ELF-1 (cell line): ENCODE results near the gene ADIPOR2.
A peak's percentile ranks its signal among the peaks of the same experiment; 100 is the strongest.

Experiments
- DNase-seq: peaks from one replicate; pipeline ENCODE4 v3.0.0-alpha.2; 2016; ENCODE audit warnings: low read depth, low spot score

ADIPOR2 gene

GRCh38 chr12:1690578-1691122, at the start of gene ADIPOR2:
Gene ADIPOR2 (plus strand): TSS chr12:1691070. CDS start chr12:1754344, 63,274 bp downstream.
- peak; percentile 98 for DNase-seq

DNA sequence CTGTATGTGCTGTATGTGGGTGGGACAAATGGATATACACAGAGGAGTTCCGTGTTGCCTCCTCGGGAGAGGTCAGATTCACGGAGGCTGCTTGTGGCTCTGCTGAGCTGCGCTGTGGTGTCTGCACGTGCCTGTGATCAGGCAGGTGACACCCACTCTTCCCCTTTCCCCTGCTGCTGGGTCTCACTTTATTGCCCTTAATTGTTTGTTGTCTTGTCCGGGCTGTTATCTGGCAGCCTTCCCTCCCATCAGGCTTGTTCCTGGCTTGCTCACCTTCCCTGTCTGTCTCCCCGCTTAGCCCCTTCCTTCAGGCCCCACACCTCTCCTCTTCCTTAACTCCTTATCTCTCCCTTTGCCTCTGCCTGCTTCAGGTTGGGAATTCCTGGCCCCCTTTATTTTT, 48.4 kb upstream of the ADIPOR2 start:
- DNase-seq, result peak; percentile 62

DNA sequence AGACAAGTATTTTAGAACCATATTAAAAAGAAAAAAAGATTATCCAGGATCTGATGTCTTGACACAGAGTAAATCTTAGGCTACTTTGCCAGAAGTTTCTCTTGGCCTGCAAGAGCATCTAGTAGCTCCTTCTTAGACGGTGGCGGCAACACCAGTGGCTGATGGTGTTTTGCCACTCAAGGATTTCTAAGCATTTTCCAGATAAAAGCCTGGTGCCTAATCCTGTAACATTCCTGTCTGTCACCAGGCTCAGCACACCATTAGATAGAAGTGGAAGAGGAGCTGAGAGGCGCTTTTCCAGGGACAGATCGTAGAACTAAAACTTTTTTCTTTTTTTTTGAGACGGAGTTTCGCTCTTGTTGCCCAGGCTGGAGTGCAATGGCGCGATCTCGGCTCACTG, 47.8 kb upstream of the ADIPOR2 start:
- no peak for DNase-seq

- no peak for DNase-seq
Measured at GRCh38 chr12:1643905-1644533, 46.9 kb upstream of the ADIPOR2 start.

GRCh38 chr12:1644534-1645438, 46.1 kb upstream of the ADIPOR2 start:
- DNase-seq, result no peak

- DNase-seq, result no peak
Measured at GRCh38 chr12:1645819-1646218, 45.1 kb upstream of the ADIPOR2 start.

- DNase-seq, result no peak
Measured at GRCh38 chr12:1646569-1647284, 44.1 kb upstream of the ADIPOR2 start.

DNA sequence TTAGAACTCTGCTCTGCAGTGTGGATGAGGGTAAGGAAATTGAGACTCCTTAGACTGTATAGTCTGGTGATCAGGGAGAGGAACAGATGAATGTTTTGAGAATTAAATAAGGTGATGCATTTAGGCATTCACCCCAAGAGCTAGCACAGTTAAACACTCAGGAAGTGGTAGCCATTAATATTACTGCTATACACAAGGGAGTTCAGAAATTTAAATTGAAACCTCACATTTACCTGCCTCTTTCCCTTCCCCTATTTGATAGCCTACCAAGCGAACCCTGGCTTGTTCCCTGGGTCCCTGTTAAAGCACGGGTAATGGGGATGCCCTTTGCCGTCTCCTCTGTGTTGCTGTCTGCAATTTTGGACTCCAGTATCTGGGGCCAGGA, 43.6 kb upstream of the ADIPOR2 start:
- DNase-seq, result no peak

- DNase-seq, result no peak
Measured at GRCh38 chr12:1650260-1650977, 40.5 kb upstream of the ADIPOR2 start.

GRCh38 chr12:1650978-1651361, 39.9 kb upstream of the ADIPOR2 start:
- no peak for DNase-seq

GRCh38 chr12:1651946-1652345, 38.9 kb upstream of the ADIPOR2 start:
- DNase-seq, result no peak

DNA sequence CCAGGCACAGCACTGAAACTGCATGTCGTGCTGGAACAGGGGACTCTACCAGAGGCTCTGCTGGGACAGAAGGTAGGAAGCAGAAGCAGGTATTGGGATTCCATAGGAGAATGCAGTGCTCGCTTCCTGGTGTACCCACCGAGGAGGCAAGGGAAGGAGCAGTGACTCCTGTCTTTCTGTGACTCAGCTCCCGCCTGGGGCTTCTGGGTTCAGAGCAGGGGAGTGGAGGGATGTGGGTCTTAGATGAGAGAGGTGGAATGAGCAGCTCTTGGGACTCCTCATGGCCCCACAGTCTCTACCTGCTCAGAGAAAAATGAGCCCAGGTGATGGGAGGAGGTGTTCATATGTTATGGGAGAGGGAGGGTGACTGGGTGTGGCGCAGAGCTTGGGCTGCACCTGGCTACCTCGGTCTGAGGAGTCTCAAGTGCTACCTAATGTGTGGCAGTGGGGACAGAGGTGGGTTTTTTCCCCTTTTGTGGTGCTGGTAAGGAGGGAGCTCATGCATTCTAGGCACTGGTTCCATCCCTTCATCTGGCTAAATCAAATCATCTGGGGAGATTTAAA, 35.6 kb upstream of the ADIPOR2 start:
- no peak for DNase-seq

DNA sequence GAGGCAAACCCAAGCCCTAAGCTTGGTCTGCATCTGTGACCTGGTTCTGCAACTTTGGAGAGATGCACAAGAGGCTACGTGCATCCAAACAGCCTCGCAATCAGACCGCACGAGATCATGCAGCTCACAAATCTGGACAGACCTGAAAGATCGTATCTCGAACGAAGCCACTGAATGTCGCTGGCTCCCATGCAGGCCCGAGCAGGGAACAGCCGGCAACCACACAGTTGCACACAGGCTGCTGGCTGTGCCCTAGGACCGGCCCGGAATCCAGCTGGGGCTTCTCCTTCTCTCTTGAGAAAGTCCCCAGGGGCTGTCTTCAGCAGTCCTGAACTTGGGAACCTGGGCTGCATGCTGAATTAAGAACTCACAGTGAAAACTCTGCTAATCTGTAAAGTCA, 34.0 kb upstream of the ADIPOR2 start:
- no peak for DNase-seq

GRCh38 chr12:1657688-1658087, 33.2 kb upstream of the ADIPOR2 start:
- no peak for DNase-seq

DNA sequence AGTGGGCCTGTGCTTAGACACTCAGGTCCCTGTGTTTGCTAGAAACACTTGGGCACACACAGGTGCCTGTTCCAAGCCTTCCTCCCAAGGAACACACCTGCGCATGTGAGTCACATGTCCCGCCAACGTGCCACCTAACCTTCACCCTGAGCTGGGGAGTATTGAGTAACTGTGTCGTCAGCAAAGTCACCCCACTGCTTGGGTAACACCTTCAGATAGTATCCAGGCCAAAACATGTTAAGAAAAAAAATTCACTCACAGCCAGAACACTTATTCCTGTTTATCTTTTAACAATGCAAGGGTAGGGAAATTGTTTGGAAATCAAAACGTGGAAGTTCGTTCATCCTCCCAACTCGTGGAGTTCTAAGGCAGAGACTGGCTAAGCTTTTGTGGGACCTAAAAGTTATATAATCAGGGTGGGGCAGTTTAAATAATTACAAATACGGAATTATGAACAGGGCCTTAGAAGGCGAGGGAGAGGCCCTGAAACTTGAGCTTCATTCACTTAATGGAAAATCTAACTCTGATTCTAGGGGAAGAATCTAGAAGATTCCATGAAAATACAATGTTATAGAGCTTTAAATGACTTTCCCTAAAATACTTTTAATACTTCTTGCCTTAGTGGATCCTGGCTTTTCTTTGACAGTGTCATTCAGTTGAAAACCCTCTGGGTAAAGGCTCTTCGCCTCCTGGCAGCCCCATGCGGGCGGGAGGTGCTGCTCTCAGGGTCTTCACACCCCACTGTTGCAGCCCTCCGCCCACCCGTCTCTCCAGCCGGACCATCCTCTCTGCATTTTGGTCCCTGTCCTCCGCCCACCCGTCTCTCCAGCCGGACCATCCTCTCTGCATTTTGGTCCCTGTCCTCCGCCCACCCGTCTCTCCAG, 30.3 kb upstream of the ADIPOR2 start:
- no peak for DNase-seq

- DNase-seq, result peak; percentile 76
Measured at GRCh38 chr12:1661553-1662335, 29.1 kb upstream of the ADIPOR2 start.

DNA sequence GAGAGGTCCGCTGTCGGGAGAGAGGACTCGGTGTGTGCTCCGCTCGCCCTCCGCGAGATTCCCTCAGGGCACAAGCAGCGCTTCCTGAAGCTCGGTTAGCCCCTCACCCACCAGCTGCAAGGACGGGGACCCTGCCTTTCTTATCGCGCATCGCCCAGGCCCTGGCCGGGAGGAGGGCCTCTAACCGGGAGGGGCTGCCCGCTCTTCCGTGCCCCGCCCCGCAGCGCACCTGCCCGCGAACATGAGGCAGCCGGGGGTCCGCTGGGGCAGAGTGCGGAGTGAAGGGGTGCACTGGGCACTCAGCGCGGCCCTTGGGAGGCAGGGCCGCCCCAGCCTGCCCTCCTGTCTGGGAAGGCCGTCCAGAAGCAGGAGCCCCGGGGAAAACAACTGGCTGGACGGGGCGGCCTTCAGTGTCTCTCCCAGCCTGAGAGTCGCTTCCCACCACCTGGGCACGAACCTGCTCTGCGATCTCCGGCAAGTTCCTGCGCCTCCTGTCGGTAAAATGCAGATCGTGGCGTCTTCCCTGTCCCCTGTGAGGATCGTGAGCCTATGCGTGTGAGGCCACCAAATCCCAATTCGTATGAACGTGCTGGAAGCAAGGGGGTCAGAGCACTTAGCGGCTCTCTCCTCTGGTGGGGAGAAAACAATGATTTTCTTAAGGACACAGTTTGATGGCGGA, 28.0 kb upstream of the ADIPOR2 start:
- peak; percentile 97 for DNase-seq

DNA sequence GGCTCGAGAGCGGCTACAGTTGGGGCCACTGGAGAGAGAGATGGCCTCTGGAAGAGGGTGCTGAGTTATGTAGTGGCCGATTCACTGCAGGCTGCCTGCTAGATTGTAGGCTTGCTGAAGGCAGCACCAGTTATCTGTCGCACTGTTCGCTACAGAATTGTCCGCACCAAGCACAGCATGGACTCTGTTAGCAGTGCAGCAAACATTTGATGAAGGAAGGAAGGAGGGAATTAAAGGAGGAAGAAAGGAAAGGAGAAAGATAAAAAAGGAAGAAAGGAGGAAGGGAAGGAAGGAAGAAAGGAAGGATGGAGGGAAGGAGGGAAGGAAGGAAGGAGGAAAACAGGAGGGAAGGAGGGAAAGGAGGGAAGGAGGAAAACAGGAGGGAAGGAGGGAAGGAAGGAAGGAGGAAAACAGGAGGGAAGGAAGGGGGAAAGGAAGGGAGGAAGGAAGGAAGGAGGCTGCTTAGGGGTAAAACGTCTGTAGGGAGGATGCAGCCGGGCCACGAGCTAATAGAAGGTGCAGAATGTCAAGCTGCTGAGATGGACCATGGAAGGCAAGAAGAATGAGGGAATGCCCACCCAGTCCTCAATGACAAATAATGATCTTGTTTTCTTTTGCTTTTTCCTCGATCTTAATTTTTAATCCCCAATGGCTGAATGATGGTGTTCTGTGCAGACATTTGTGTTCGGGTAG, 27.3 kb upstream of the ADIPOR2 start:
- no peak for DNase-seq
